Body of pancreas (tissue), 4 donors: Measurements from ENCODE around the gene HSD3B7.

Experiments
- POLR2A ChIP-seq, 3 donors: fragments of 450-650 bp; IDR thresholded peaks; one replicate each; pipeline ENCODE4 v1.6.1; 2016; ENCODE audit warnings: antibody characterized with exemption in 3 of 3, mild to moderate bottlenecking in 2 of 3
- TF ChIP-seq, protein P1 (sequence below), 7 experiments: fragments of 450-650 bp in 4 of 7; fragments of 200-600 bp in 3 of 7; sonication (generic) in 3 of 7; IDR thresholded peaks; one replicate each; pipeline ENCODE4 v1.5.1; 2016 to 2019; ENCODE audit warnings: antibody characterized with exemption in 7 of 7

DNA sequence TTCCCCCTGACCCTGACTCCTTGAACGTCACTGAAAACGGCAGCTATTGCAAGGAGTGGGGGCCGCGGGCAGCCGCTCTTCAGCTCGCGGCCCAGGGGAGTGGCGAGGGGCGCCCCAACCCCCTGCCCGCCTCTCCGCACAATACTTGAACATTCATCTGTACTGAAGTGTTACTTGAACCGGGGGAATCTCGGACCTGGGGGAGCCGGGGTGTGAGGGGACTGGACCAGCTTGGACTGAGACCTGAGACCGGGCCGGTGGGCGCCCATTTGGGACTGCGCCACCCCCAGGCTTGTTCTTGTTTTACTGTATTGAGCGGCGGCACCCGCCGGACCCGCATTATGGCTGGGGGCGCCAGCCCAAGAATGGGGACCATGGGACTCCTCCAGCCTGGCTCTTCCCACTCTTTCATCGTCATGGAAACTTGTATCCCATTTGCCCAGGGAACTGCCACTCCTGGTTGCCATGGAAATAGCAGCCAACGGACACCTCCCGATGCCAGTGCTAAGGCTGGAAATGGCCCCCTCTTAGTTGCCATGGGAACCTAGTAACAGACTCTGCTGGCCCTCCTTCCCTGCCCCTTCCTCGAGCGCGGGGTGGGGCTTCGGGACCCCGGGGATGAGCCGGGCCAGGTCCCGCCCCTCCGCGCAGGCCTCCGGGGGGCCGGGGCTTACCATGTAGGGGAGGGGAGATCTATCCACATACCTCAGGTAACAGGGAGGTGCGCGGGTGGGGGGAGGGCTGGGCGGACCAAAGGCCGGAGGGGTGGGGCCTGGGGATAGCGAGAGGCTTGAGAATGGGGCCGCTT lies 36.9 kb upstream of the HSD3B7 start:
- TF ChIP-seq, protein P1, sequence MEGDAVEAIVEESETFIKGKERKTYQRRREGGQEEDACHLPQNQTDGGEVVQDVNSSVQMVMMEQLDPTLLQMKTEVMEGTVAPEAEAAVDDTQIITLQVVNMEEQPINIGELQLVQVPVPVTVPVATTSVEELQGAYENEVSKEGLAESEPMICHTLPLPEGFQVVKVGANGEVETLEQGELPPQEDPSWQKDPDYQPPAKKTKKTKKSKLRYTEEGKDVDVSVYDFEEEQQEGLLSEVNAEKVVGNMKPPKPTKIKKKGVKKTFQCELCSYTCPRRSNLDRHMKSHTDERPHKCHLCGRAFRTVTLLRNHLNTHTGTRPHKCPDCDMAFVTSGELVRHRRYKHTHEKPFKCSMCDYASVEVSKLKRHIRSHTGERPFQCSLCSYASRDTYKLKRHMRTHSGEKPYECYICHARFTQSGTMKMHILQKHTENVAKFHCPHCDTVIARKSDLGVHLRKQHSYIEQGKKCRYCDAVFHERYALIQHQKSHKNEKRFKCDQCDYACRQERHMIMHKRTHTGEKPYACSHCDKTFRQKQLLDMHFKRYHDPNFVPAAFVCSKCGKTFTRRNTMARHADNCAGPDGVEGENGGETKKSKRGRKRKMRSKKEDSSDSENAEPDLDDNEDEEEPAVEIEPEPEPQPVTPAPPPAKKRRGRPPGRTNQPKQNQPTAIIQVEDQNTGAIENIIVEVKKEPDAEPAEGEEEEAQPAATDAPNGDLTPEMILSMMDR (IDR thresholded peaks at IDR 0.05), result no peak
- no peak for TF ChIP-seq POLR2A (IDR thresholded peaks at IDR 0.05)
